K562 treated with DMSO at 1 percent for 12 hours (cell line): Measurements from ENCODE around the gene LRFN5. TPM values are rescaled to one million over a fixed set of nuclear protein-coding genes. Genes with fewer than 3 reads are reported as not detected.

ENCODE experiments used
- total RNA-seq: library from RNA; unstranded; fragments of 300-600 nt; gene quantifications from 2 replicates; pipeline ENCODE4 v1.2.3, GENCODE V29; 2022; ENCODE audit not compliant: insufficient read depth

Gene LRFN5
- not detected in 2 replicates for total RNA-seq

GRCh38 chr14:41606532-41607303, at the start of gene LRFN5:
TSS of gene LRFN5 (plus strand) at chr14:41606876.

